H9 (cell line): Measurements from ENCODE around the gene ZNF735. TPM values are rescaled to one million over a fixed set of nuclear protein-coding genes. Genes with fewer than 3 reads are reported as not detected.

Experiments used
- DNase-seq: peaks from one replicate; pipeline ENCODE4 v3.0.0-alpha.2; 2017
- H2AFZ ChIP-seq: one replicate; pipeline ENCODE4 v1.6.1; 2013; ENCODE audit warnings: mild to moderate bottlenecking, low read length, control low read depth, moderate library complexity
- H2AK5ac ChIP-seq: 2 replicates; pipeline ENCODE4 v1.6.1; 2013; ENCODE audit warnings: low read length, control low read depth, mixed read lengths; ENCODE audit not compliant: insufficient read length
- H2BK120ac ChIP-seq: one replicate; pipeline ENCODE4 v1.6.1; 2013; ENCODE audit warnings: low read depth, mild to moderate bottlenecking, low read length, control low read depth, inconsistent platforms; ENCODE audit not compliant: poor library complexity, severe bottlenecking
- H2BK12ac ChIP-seq: 2 replicates; pipeline ENCODE4 v1.6.1; 2013; ENCODE audit warnings: low read length, control low read depth, mixed read lengths, low read depth; ENCODE audit not compliant: insufficient read length
- H2BK15ac ChIP-seq: 2 replicates; pipeline ENCODE4 v1.6.1; 2013; ENCODE audit warnings: low read depth, low read length, control low read depth
- H2BK20ac ChIP-seq: one replicate; pipeline ENCODE4 v1.6.1; 2013; ENCODE audit warnings: low read depth, mild to moderate bottlenecking, low read length, control low read depth, inconsistent platforms; ENCODE audit not compliant: poor library complexity, severe bottlenecking
- H2BK5ac ChIP-seq: 2 replicates; pipeline ENCODE4 v1.6.1; 2013; ENCODE audit warnings: low read length, control low read depth, mixed read lengths; ENCODE audit not compliant: insufficient read length
- H3K14ac ChIP-seq: 2 replicates; pipeline ENCODE4 v1.6.1; 2013; ENCODE audit warnings: low read length, control low read depth; ENCODE audit not compliant: insufficient read depth
- H3K18ac ChIP-seq: 2 replicates; pipeline ENCODE4 v1.6.1; 2013; ENCODE audit warnings: low read depth, mild to moderate bottlenecking, mixed read lengths, low read length, control low read depth; ENCODE audit not compliant: insufficient read length
- H3K23ac ChIP-seq: 2 replicates; pipeline ENCODE4 v1.6.1; 2013; ENCODE audit warnings: low read length, control low read depth, mixed read lengths, low read depth; ENCODE audit not compliant: insufficient read length
- H3K23me2 ChIP-seq: 2 replicates; pipeline ENCODE4 v1.6.1; 2013; ENCODE audit warnings: low read depth, mild to moderate bottlenecking, mixed read lengths, low read length, control low read depth; ENCODE audit not compliant: insufficient read length, poor library complexity, severe bottlenecking
- H3K27ac ChIP-seq: 2 replicates; pipeline ENCODE4 v1.5.1; 2013; ENCODE audit warnings: low read length, control low read depth, mixed read lengths, low read depth; ENCODE audit not compliant: insufficient read length
- H3K27me3 ChIP-seq: 2 replicates; pipeline ENCODE4 v1.6.1; 2013; ENCODE audit warnings: low read length, control low read depth, inconsistent platforms; ENCODE audit not compliant: insufficient read depth
- H3K4ac ChIP-seq: 2 replicates; pipeline ENCODE4 v1.6.1; 2013; ENCODE audit warnings: low read depth, mild to moderate bottlenecking, control low read depth, inconsistent platforms, low read length, moderate library complexity
- H3K4me1 ChIP-seq: 2 replicates; pipeline ENCODE4 v1.6.1; 2013; ENCODE audit warnings: low read length, control low read depth, inconsistent platforms; ENCODE audit not compliant: insufficient read depth
- H3K4me2 ChIP-seq: 2 replicates; pipeline ENCODE4 v1.6.1; 2013; ENCODE audit warnings: low read length, control low read depth, mixed read lengths; ENCODE audit not compliant: insufficient read length, insufficient read depth
- H3K56ac ChIP-seq: 2 replicates; pipeline ENCODE4 v1.6.1; 2013; ENCODE audit warnings: low read depth, mild to moderate bottlenecking, mixed read lengths, low read length, control low read depth; ENCODE audit not compliant: insufficient read length
- H3K79me1 ChIP-seq: 2 replicates; pipeline ENCODE4 v1.6.1; 2013; ENCODE audit warnings: low read depth, mild to moderate bottlenecking, moderate library complexity, low read length, control low read depth, inconsistent platforms; ENCODE audit not compliant: insufficient read depth, poor library complexity, severe bottlenecking
- H3K79me2 ChIP-seq: 2 replicates; pipeline ENCODE4 v1.6.1; 2013; ENCODE audit warnings: low read length, control low read depth, inconsistent platforms; ENCODE audit not compliant: insufficient read depth
- H3K9ac ChIP-seq: 2 replicates; pipeline ENCODE4 v1.6.1; 2013; ENCODE audit warnings: low read length, control low read depth, mixed read lengths; ENCODE audit not compliant: insufficient read length; ENCODE audit errors: extremely low read depth
- H3K9me3 ChIP-seq: one replicate; pipeline ENCODE4 v1.6.1; 2013; ENCODE audit warnings: low read depth, low read length, inconsistent platforms; ENCODE audit not compliant: control insufficient read depth
- H3T11ph ChIP-seq: one replicate; pipeline ENCODE4 v1.6.1; 2013; ENCODE audit warnings: mild to moderate bottlenecking, low read length, control low read depth, inconsistent platforms
- H4K20me1 ChIP-seq: one replicate; pipeline ENCODE4 v1.6.1; 2013; ENCODE audit not compliant: control insufficient read depth, insufficient read length, insufficient read depth
- H4K5ac ChIP-seq: 2 replicates; pipeline ENCODE4 v1.6.1; 2013; ENCODE audit warnings: low read depth, mild to moderate bottlenecking, mixed read lengths, low read length, control low read depth; ENCODE audit not compliant: insufficient read length
- H4K8ac ChIP-seq: replicated peaks from 2 replicates; pipeline ENCODE4 v1.6.1; 2013; ENCODE audit warnings: low read length, control low read depth, mixed read lengths, low read depth; ENCODE audit not compliant: insufficient read length
- H4K91ac ChIP-seq: 2 replicates; pipeline ENCODE4 v1.6.1; 2013; ENCODE audit warnings: low read depth, mild to moderate bottlenecking, moderate library complexity, mixed read lengths, low read length, control low read depth; ENCODE audit not compliant: insufficient read length
- H3K27ac Mint-ChIP-seq, 3 experiments: 2 replicates in 2 of 3; 3 replicates in 1 of 3; pipeline ENCODE4 v1.8.0; 2020 to 2021; ENCODE audit warnings: mixed read lengths in 3 of 3, mild to moderate bottlenecking in 1 of 3, moderate library complexity in 1 of 3
- H3K27me3 Mint-ChIP-seq: 2 replicates; pipeline ENCODE4 v1.8.0; 2021; ENCODE audit warnings: low read depth, mild to moderate bottlenecking, moderate library complexity, mixed read lengths
- H3K36me3 Mint-ChIP-seq, 3 experiments: 2 replicates in 2 of 3; 3 replicates in 1 of 3; pipeline ENCODE4 v1.8.0; 2020 to 2021; ENCODE audit warnings: low read depth in 3 of 3, mixed read lengths in 3 of 3; ENCODE audit not compliant: insufficient read depth in 1 of 3
- H3K4me1 Mint-ChIP-seq, 2 experiments: 2 replicates each; pipeline ENCODE4 v1.8.0; 2020; ENCODE audit warnings: mixed read lengths in 2 of 2
- H3K4me3 Mint-ChIP-seq, 2 experiments: 2 replicates in 1 of 2; 3 replicates in 1 of 2; pipeline ENCODE4 v1.8.0; 2020 to 2021; ENCODE audit warnings: mild to moderate bottlenecking in 2 of 2, mixed read lengths in 2 of 2, moderate library complexity in 1 of 2
- H3K9me3 Mint-ChIP-seq, 2 experiments: 2 replicates in 1 of 2; 3 replicates in 1 of 2; pipeline ENCODE4 v1.8.0; 2020; ENCODE audit warnings: mild to moderate bottlenecking in 2 of 2, mixed read lengths in 2 of 2, moderate library complexity in 1 of 2
- WGBS: extraction: QIAGEN DNeasy Blood & Tissue Kit; methylation state at CpG from one replicate; pipeline ENCODE4 v1.1.7; 2013; ENCODE audit warnings: missing lambda C conversion rate, low lambda C conversion rate, mixed read lengths; ENCODE audit not compliant: insufficient read length; ENCODE audit errors: extremely low coverage; 5-methylcytosine and 5-hydroxymethylcytosine counted together
- total RNA-seq: library from RNA; stranded (reverse); gene quantifications from 2 replicates; pipeline ENCODE4 v1.2.1, GENCODE V29; 2021
- TF ChIP-seq, protein P1 (sequence below): fragments of 200-600 bp; sonication (generic); conservative IDR thresholded peaks from 3 replicates; pipeline ENCODE4 v1.8.0; 2021; ENCODE audit warnings: antibody characterized with exemption, mild to moderate bottlenecking

ZNF735 gene
- total RNA-seq, 1 experiment from 2014 or later, result not detected

DNA sequence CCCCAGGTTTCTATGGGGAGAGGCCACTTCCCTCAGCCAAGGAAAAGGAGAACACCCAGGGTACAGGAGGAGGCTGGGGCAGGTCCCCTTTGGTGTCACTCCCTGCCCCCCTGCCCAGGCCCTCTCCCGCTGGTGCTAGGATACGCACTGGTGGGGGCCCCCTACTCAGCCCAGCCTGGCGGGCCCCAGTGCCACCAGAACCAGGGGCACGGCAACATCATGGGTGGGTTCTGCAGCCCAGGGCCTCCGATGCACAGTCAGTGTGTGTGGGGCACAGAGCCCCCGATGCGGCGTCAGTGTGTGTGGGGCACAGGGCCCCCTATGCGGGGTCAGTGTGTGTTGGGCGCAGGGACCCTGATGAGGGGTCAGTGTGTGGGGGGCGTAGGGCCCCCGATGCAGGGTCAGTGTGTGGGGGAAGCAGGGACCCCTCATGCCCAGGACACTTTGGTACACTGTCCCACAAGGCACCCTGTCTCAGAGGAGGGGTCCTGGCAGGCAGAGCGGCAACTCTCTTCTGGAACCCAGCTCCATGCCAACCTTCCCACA is 23.1 kb upstream of the ZNF735 start:
- Histone ChIP-seq H2BK15ac (no peak overlapping the region), H3K4me2 (no peak overlapping the region), H3K18ac (no peak overlapping the region), H4K8ac (no peak overlapping the region), H3K9ac (no peak overlapping the region), H3K4ac (no peak overlapping the region), H2BK120ac (no peak overlapping the region), H4K5ac (no peak overlapping the region), H3K14ac (no peak overlapping the region), H4K91ac (no peak overlapping the region), H2AFZ (no peak overlapping the region), H3K56ac (no peak overlapping the region), H3K27me3 (no peaks in the 10 kb centered on the region; the same call in 1 of the 2 replicates), H2BK20ac (no peak overlapping the region), H3K79me2 (no peaks in the 10 kb centered on the region), H3K27ac (no peak overlapping the region), H4K20me1 (no peaks in the 10 kb centered on the region), H3K4me1 (no peaks in the 10 kb centered on the region), H3T11ph (no peak overlapping the region), H3K9me3 (peaks cover 58% of the 10 kb centered on the region), H3K23ac (no peak overlapping the region), H3K79me1 (no peaks in the 10 kb centered on the region), H2AK5ac (no peak overlapping the region), H2BK12ac (no peak overlapping the region), H2BK5ac (no peak overlapping the region), H3K23me2 (no peaks in the 10 kb centered on the region)
- H3K27me3 Mint-ChIP-seq, result peaks cover 2% of the 10 kb centered on the region
- no peaks in the 10 kb centered on the region for H3K4me1 Mint-ChIP-seq
- no peak overlapping the region for H3K4me3 Mint-ChIP-seq
- peaks cover 11 to 21% (median 12%) of the 10 kb centered on the region in 3 experiments; a peak in 5 of 7 replicates for H3K36me3 Mint-ChIP-seq
- TF ChIP-seq, protein P1, sequence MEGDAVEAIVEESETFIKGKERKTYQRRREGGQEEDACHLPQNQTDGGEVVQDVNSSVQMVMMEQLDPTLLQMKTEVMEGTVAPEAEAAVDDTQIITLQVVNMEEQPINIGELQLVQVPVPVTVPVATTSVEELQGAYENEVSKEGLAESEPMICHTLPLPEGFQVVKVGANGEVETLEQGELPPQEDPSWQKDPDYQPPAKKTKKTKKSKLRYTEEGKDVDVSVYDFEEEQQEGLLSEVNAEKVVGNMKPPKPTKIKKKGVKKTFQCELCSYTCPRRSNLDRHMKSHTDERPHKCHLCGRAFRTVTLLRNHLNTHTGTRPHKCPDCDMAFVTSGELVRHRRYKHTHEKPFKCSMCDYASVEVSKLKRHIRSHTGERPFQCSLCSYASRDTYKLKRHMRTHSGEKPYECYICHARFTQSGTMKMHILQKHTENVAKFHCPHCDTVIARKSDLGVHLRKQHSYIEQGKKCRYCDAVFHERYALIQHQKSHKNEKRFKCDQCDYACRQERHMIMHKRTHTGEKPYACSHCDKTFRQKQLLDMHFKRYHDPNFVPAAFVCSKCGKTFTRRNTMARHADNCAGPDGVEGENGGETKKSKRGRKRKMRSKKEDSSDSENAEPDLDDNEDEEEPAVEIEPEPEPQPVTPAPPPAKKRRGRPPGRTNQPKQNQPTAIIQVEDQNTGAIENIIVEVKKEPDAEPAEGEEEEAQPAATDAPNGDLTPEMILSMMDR, result no peak
- WGBS, result no CpG with 5 or more reads among the region's 13 CpGs
- H3K27ac Mint-ChIP-seq, result no peak overlapping the region
- H3K9me3 Mint-ChIP-seq, result peaks cover 72 to 91% of the 10 kb centered on the region in 2 experiments
- no peak for DNase-seq
